GF-D8 (cell line): ENCODE results near the gene HNRNPA2B1.
"Not testable (repeated sequence)": the region's sequence is repeated elsewhere in the genome, so short reads cannot be mapped to it uniquely, and the experiment has no call there.

ENCODE experiments used
- DNase-seq: peaks from one replicate; lab custom pipeline; 2025; lab: John Stamatoyannopoulos, UW

HNRNPA2B1 gene

DNA sequence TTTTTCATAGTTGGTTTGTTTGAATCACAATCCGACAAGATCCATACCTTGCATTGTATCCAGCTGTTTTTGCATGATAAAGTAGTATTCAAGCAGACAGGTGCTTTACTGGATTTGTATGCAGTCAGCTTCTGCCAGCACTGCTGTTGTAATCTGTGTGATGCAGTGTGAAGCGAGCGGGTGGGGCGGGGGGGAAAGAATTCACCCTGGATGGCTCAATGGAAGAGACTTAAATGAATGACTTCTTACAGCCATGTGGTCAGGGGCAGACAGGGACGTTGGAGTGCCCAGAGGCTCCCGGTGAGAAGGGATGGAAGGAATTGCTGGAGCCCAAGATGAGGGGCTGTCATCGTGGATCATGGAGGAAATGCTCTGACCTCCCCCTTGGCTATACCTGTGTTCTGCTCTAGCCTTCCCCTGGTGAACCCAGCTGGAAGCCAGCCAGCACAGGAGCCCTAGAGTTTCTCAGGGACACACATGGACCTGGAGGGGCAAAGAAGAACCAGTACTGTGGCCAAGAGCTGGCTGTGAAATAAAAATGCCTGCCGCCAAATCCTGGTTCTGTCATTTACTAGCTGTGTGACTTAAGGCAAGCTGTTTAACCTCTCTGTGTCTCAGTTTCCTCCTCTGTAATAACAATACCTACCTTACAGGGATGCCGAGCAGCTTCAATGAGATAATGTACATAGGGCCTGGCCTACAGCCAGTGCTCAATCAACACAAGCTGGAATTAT lies 34.4 kb downstream of the HNRNPA2B1 start:
- DNase-seq = no peak

DNA sequence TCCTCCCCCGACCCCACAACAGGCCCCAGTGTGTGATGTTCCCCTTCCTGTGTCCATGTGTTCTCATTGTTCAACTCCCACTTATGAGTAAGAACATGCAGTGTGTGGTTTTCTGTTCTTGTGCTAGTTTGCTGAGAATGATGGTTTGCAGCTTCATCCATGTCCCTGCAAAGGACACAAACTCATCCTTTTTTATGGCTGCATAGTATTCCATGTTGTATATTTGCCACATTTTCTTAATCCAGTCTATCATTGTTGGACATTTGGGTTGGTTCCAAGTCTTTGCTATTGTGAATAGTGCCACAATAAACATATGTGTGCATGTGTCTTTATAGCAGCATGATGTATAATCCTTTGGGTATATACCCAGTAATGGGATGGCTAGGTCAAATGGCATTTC lies 36.7 kb downstream of the HNRNPA2B1 start:
- DNase-seq = not testable (repeated sequence)

- DNase-seq = no peak
Measured at GRCh38 chr7:26162431-26162830, 38.1 kb downstream of the HNRNPA2B1 start.

DNA sequence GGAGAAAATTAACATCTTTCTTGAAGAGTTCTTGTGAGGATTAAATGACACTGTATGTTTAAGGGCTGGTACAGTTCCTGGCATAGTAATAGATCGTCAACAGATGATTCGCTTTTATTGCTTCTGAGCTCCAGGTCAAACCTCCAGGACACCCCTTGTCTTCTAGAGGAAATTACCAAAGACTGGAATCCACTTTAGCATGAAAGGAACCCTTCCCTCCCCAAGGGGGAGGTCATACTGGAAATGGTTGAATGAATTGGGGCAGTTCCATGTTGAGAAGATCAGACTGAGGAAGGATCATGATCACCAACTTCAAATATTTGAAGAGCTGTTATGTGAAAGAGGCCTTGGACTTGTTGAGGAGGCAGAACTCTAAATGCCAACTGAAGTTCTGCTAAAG lies 39.6 kb downstream of the HNRNPA2B1 start:
- DNase-seq = no peak

GRCh38 chr7:26159243-26159642 lies 41.3 kb downstream of the HNRNPA2B1 start:
- DNase-seq = no peak

DNA sequence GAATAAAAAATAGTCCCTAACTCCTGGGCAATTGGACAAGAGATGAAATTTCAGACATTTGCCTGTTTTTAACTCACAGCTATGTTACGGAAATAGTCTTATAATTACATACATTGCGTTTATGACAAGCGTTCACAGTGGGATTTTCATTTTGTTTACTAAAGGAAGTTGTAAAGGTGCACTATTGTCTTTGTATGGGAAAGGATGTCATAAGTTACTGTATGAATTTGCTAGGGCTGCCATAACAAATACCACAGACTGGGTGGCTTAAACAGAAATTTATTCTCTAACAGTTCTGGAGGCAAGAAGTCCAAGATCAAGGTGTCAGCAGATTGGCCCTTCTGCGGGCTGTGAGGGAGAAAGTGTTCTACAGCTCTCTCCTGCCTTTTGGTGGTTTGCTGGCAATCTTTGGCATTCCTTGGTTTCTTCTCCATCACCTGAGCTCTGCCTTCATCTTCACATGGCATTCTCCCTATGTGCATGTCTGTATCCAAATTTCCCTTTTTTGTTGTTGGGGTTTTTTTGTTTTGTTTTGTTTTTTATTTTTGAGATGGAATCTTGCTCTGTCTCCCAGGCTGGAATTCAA lies 42.9 kb downstream of the HNRNPA2B1 start:
- DNase-seq = no peak

GRCh38 chr7:26156451-26157420 lies 43.8 kb downstream of the HNRNPA2B1 start:
- DNase-seq = no peak

DNA sequence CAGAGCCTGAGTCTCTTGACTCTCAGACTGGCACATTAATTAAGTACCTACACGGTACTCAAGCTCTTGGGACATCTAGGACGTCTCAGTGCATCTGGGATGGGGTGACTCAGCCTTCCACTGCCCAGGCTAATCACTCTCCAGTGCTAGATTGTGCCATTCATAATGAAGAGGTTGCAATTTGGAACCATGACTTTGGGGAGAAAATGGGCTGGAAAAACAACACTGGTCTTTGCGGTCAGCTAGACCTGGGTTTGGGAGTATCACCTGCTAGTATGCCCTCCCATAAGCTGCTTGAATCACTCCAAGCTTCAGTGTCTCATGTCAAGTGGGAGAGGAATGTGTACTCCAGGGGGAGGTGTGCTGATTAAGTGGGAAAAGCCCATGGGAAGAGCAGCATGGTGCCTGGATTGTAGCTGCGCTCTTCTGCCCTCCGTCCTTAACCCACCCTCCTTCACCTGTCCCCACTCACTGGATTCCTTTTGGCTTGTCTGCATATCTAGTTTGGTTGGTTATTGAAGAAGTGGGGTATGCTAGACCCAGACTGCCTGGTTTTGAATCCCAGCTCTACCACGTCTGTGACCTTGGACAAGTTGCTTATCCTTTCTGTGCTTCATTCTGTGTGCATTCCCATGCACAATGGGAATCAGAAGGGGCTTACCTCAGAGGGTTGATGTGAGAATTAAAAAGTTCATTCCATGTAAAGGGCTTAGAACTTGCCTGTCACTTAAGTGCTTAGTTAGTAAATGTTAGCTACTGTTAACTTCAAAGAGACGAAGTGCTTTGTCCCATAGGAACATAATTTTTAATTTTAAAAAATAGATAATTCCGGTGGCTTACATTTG lies 44.8 kb downstream of the HNRNPA2B1 start:
- DNase-seq = no peak

GRCh38 chr7:26153823-26154783 lies 46.4 kb downstream of the HNRNPA2B1 start:
- no peak for DNase-seq

DNA sequence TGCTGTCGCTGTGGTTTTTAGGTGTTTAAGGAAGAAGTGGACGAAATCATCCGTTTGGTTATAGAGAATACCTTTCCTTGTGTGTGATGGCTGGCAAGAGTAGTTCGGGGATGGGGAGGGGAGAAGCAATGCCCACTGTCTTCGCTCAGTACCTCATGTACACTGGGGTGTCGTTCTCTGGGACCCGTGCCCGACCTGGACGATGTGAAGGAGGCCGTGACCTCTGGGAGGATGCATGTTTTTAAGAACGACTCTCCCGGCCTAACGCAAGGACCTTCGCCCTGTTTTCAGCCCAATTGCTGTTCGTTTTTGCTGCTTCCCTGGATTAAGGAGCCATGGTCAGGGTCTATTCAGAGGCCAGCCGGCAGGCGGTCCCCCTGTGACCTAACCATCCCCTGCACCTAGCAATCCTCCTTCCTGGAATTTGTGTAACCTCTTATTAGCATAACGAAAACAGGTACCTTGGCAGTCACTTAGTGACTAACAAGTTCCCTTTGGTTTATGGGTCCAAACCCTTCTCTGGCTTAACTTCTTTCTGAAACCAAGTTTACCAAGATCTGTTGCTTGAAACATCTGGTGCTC lies 47.2 kb downstream of the HNRNPA2B1 start:
- DNase-seq = no peak

GRCh38 chr7:26152782-26153240 lies 47.7 kb downstream of the HNRNPA2B1 start:
- DNase-seq = not testable (repeated sequence)

DNA sequence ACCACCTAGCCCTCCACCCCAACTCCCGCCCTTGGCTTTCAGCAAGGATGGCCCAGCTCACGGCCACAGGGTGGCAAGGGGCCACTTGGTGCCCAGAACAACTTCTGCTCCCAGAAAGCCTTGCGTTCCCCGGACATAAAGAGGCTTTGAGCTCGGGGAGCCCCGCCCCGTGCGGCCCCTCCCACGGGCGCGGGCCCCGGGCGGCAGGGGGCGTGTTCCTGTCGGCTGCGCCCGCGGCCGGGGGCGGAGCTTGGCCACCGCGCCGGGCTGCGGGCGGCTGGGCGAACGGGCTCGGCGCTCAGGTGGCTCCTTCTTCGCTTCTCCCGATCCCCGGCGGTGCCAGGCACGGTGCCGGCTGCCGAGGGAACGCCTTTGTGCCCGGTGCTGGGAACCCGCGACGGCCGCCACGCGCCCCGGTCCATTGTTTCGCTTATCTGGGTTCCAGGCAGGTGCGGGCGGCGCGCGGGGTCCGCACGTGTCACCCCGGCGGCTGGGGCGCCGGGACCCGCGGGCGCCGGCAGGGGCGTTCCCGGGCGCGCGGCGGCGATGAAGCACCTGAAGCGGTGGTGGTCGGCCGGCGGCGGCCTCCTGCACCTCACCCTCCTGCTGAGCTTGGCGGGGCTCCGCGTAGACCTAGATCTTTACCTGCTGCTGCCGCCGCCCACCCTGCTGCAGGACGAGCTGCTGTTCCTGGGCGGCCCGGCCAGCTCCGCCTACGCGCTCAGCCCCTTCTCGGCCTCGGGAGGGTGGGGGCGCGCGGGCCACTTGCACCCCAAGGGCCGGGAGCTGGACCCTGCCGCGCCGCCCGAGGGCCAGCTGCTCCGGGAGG lies 48.4 kb downstream of the HNRNPA2B1 start, which contains the start of gene NFE2L3:
Gene NFE2L3 (plus strand): TSS at position 246 of the 829 bp plus-strand sequence. CDS start 301 bp downstream, at position 547.
- no peak for DNase-seq

DNA sequence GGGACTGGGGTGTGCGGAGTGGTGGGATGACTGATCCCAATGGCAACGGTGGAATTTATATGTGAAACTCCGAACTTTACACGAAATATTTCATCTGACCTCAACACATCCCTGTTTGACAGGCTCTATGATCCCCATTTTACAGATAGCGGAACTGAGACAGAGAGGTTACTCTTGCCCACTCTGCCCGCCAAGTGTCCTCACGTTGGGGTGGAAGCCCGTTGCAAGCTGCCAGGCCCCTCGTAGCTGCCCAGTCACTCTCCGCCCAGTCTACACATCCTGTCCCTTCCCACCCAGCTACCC lies 48.9 kb downstream of the HNRNPA2B1 start:
- no peak for DNase-seq

DNA sequence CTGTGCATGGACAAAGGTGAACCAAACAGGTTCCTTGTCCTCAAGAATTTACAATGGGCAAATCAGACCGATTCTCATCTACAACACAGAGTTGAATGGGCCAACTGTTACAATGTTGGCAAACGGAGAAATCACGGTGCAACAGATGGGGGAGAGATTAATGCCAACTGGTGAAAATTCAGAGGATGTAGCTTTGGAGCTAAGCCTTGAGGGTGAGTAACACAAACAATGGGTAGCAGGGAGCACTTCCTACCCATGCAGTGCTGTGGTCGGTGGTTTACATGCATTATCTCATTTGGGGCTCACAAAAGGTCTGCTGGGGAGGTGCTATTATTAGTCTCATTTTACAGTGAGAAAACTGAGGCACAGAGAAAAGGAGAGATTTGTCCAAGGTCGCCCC lies 49.5 kb downstream of the HNRNPA2B1 start:
- no peak for DNase-seq

DNA sequence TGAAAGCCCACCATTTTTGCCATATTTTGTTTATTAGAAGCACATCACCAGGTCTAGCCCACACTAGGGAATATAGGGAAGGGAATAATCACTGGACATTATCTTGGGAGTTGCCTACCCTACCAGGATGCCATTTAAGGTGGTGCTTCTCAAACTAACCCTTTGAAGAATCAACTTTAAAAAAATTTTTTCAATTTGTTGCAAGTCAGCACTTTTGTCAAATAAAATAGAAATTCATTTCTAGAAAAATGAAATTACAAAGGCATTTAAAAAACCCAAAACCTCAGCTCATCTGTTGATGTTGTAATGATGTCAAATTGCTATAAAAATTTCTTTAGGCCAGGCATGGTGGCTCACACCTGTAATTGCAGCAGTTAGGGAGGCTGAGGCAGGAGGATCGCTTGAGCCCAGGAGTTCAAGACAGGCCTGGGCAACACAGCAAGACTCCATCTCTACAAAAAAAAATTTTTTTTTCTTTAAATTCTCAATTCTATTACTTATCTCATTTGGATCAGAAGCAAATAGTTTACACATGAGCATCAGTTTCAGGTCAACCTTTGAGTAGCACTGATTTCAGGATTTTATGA lies 51.1 kb downstream of the HNRNPA2B1 start:
- no peak for DNase-seq

GRCh38 chr7:26148307-26148700 lies 52.2 kb downstream of the HNRNPA2B1 start:
- not testable (repeated sequence) for DNase-seq

- not testable (repeated sequence) for DNase-seq
Measured at GRCh38 chr7:26147646-26148306, 52.8 kb downstream of the HNRNPA2B1 start.

DNA sequence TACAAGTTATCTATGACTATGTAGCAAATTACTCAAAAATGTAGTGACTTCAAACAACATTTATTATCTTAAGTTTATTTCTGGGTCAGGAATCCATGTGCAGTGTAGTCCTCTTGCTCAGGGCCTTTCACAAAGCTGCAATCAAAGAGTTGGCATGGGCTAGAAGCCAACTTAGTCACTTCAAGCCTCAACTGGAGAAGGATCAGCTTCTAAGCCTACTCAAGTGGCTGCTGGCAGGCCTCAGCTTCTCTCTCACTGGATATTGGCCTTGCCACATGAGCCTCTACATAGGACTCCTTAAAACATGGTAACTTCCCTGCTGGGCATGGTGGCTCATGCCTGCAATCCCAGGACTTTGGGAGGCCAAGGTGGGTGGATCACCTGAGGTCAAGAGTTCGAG lies 53.5 kb downstream of the HNRNPA2B1 start:
- DNase-seq = no peak
